ENCODE results near the gene RUNX1. TPM values are rescaled to one million over a fixed set of nuclear protein-coding genes. Genes with fewer than 3 reads are reported as not detected.

Gene RUNX1
- total and polyA plus RNA-seq, 2 donors (not counting 1 experiment from before 2014, with no cell fraction given) = 26.3 to 73.0 TPM

DNA sequence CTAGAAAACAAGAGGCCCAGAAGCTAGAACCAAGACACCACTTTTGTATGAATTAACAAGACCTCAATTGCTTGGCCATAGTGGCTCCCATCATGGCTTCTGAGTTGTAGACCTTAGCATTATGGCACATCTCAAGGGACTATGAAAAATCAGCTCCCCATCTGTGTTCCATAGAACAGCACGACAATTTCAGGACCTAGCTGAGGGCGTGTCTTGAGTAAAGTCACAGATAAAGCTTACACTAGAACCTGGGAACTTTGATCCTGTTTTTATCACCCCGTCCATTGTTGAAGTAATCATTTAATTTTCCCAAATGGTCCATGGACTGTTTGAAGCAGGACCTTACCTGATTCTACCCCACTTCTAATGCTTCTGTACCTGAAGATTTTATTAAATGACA is 44.8 kb downstream of the RUNX1 start:
- Mint-ChIP-seq H3K27ac (no peak overlapping the region), H3K9me3 (ENCODE audit: insufficient read depth) (no peaks in the 10 kb centered on the region), H3K27me3 (no peaks in the 10 kb centered on the region), H3K4me3 (no peak overlapping the region), H3K4me1 (peaks cover 15% of the 10 kb centered on the region)
- peaks cover 85% of the 10 kb centered on the region for H4K20me1 ChIP-seq (ENCODE audit: control insufficient read depth, insufficient read depth, low read length, poor library complexity, severe bottlenecking)
- WGBS (ENCODE audit: insufficient coverage) = 100% methylated on average over 2 of the region's 3 CpGs
- ATAC-seq (ENCODE audit: low read depth) (no peak), DNase-seq (no peak)
- H3K27me3 ChIP-seq (replicated peaks in 1 of 4; ENCODE audit: control extremely low read depth in 1 of 4, control insufficient read depth in 3 of 4, insufficient read depth in 4 of 4, low read length in 3 of 4) = no peaks in the 10 kb centered on the region
- no peak for TF ChIP-seq EZH2 (IDR thresholded peaks at IDR 0.05; ENCODE audit: borderline replicate concordance, insufficient read depth, low read depth, low read length, poor library complexity, severe bottlenecking)
- TF ChIP-seq, protein P1, sequence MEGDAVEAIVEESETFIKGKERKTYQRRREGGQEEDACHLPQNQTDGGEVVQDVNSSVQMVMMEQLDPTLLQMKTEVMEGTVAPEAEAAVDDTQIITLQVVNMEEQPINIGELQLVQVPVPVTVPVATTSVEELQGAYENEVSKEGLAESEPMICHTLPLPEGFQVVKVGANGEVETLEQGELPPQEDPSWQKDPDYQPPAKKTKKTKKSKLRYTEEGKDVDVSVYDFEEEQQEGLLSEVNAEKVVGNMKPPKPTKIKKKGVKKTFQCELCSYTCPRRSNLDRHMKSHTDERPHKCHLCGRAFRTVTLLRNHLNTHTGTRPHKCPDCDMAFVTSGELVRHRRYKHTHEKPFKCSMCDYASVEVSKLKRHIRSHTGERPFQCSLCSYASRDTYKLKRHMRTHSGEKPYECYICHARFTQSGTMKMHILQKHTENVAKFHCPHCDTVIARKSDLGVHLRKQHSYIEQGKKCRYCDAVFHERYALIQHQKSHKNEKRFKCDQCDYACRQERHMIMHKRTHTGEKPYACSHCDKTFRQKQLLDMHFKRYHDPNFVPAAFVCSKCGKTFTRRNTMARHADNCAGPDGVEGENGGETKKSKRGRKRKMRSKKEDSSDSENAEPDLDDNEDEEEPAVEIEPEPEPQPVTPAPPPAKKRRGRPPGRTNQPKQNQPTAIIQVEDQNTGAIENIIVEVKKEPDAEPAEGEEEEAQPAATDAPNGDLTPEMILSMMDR (IDR thresholded peaks at IDR 0.05) = no peak
- H3K9ac ChIP-seq (ENCODE audit: low read length) = no peak overlapping the region
- H3K9me3 ChIP-seq (ENCODE audit: control extremely low read depth in 1 of 3, control insufficient read depth in 2 of 3, insufficient read depth in 1 of 3, low read length in 2 of 3) = no peaks in the 10 kb centered on the region
- H3K36me3 ChIP-seq (replicated peaks in 1 of 2; ENCODE audit: control extremely low read depth in 1 of 2, control insufficient read depth in 1 of 2, extremely low read depth in 1 of 2, insufficient read depth in 2 of 2, low read length in 1 of 2) = peaks cover 0 to 33% of the 10 kb centered on the region in 2 experiments
- no peak overlapping the region for H3K27ac ChIP-seq (ENCODE audit: low read length in 2 of 2)
- no peak overlapping the region for H3K4me3 ChIP-seq (ENCODE audit: control extremely low read depth in 1 of 5, extremely low read depth in 1 of 5, insufficient read depth in 1 of 5, low read depth in 2 of 5, low read length in 4 of 5)
- peaks cover 97% of the 10 kb centered on the region for H3K79me2 ChIP-seq (ENCODE audit: control insufficient read depth, insufficient read depth, low read length)
- ChIA-PET CTCF (interaction anchor here (0.8 to 1.2 kb wide), 2 partner anchors 15 to 396 kb away, joined by 4 read pairs; no protein-coding TSS in a partner anchor), POLR2A (no interaction called here)
- H3K4me1 ChIP-seq (ENCODE audit: control insufficient read depth in 2 of 2, insufficient read depth in 2 of 2, low read length in 2 of 2) = no peaks in the 10 kb centered on the region
- intact Hi-C loops (cut with micrococcal nuclease) = no loop called here
- no peak overlapping the region for H2AFZ ChIP-seq (ENCODE audit: insufficient read depth, low read depth, low read length, poor library complexity, severe bottlenecking)
- H3K4me2 ChIP-seq (replicated peaks; ENCODE audit: low read depth, low read length, poor library complexity, severe bottlenecking) = no peak overlapping the region

DNA sequence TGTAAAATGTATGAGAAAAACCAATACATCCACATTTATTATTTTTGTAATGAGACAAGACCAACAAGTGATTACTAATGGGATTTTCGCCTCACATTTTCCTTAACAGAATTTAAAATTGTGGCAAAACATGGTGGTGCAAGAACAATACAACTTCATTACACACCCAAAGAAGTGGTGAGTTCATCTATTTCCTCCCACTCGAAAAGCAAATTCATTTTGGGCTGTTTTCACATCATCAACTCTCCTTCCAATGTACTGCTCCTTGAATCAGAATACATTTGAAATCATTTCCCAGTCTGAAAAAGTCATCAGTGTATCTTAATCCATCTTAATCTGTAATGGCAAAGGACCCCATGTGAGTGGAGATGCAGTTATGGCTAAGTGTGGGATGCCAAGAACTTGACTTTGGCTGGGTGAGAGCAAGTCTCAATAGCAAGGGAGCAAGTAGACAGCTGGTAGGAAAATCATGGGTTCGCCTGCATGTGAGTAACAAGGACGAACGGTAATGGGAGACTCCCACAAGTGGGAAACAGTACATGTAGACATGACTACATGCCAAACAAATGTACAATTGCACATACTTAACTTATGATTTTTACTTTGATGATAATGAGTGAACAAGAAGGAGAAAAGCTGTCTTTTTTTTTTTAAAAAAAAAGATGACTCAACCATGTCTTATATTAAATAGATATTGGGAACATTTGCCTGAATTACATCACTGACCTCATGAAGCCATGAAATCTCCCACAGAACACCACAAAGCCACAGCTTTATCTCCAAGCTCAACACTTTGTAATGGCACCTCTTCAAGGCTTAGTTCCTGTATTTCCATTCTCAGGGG is 46.0 kb downstream of the RUNX1 start:
- Mint-ChIP-seq H3K9me3 (ENCODE audit: insufficient read depth) (no peaks in the 10 kb centered on the region), H3K4me1 (peaks cover 17% of the 10 kb centered on the region), H3K4me3 (no peak overlapping the region), H3K27me3 (no peaks in the 10 kb centered on the region), H3K27ac (no peak overlapping the region)
- no peak for TF ChIP-seq EZH2 (IDR thresholded peaks at IDR 0.05; ENCODE audit: borderline replicate concordance, insufficient read depth, low read depth, low read length, poor library complexity, severe bottlenecking)
- TF ChIP-seq, protein P1 (IDR thresholded peaks at IDR 0.05) = no peak
- ATAC-seq (ENCODE audit: low read depth) (no peak), DNase-seq (no peak)
- Histone ChIP-seq H3K4me1 (ENCODE audit: control insufficient read depth in 2 of 2, insufficient read depth in 2 of 2, low read length in 2 of 2) (no peaks in the 10 kb centered on the region), H3K4me2 (replicated peaks; ENCODE audit: low read depth, low read length, poor library complexity, severe bottlenecking) (no peak overlapping the region), H4K20me1 (ENCODE audit: control insufficient read depth, insufficient read depth, low read length, poor library complexity, severe bottlenecking) (peaks cover 86% of the 10 kb centered on the region), H3K9ac (ENCODE audit: low read length) (no peak overlapping the region), H3K79me2 (ENCODE audit: control insufficient read depth, insufficient read depth, low read length) (peaks cover 97% of the 10 kb centered on the region), H3K4me3 (ENCODE audit: control extremely low read depth in 1 of 5, extremely low read depth in 1 of 5, insufficient read depth in 1 of 5, low read depth in 2 of 5, low read length in 4 of 5) (no peak overlapping the region), H3K36me3 (replicated peaks in 1 of 2; ENCODE audit: control extremely low read depth in 1 of 2, control insufficient read depth in 1 of 2, extremely low read depth in 1 of 2, insufficient read depth in 2 of 2, low read length in 1 of 2) (peaks cover 0 to 22% of the 10 kb centered on the region in 2 experiments), H3K9me3 (ENCODE audit: control extremely low read depth in 1 of 3, control insufficient read depth in 2 of 3, insufficient read depth in 1 of 3, low read length in 2 of 3) (no peaks in the 10 kb centered on the region), H2AFZ (ENCODE audit: insufficient read depth, low read depth, low read length, poor library complexity, severe bottlenecking) (no peak overlapping the region), H3K27ac (ENCODE audit: low read length in 2 of 2) (no peak overlapping the region), H3K27me3 (replicated peaks in 1 of 4; ENCODE audit: control extremely low read depth in 1 of 4, control insufficient read depth in 3 of 4, insufficient read depth in 4 of 4, low read length in 3 of 4) (no peaks in the 10 kb centered on the region)
- WGBS (ENCODE audit: insufficient coverage) = 100% methylated on average over 1 of the region's 5 CpGs
- ChIA-PET POLR2A (no interaction called here), CTCF (interaction anchor here (0.6 kb wide), 1 partner anchor 93 kb away, joined by 3 read pairs; no protein-coding TSS in a partner anchor)
- intact Hi-C loops (cut with micrococcal nuclease) = no loop called here

Measured in B cell (primary cell).